K562 (cell line): Measurements from ENCODE around the gene BLCAP. TPM values are rescaled to one million over a fixed set of nuclear protein-coding genes. Genes with fewer than 3 reads are reported as not detected.

Experiments
- ADNP ChIP-seq: fragments of 200-800 bp; sonication (Bioruptor generic); IDR thresholded peaks from 2 replicates; pipeline ENCODE4 v1.6.1; 2016; ENCODE audit warnings: missing genetic modification characterization, missing compliant biosample characterization
- BRCA1 ChIP-seq, 2 experiments: fragments of 450-650 bp in 1 of 2; sonication (generic) in 1 of 2; formaldehyde crosslinking in 1 of 2; IDR thresholded peaks; 2 replicates each; pipeline versions ENCODE4 v1.5.0 to v1.6.1; 2017 to 2020; ENCODE audit warnings: mild to moderate bottlenecking in 1 of 2, missing genetic modification reagents in 1 of 2
- CLOCK ChIP-seq: fragments of 250-450 bp; sonication (Bioruptor Pico); IDR thresholded peaks from 2 replicates; pipeline ENCODE4 v1.4.0; 2020; ENCODE audit warnings: mild to moderate bottlenecking, moderate library complexity, borderline replicate concordance
- FOXM1 ChIP-seq, 2 experiments: fragments of 450-650 bp in 1 of 2; sonication (generic) in 1 of 2; formaldehyde crosslinking in 1 of 2; IDR thresholded peaks; 2 replicates each; pipeline versions ENCODE4 v1.6.1 to v1.9.0; 2017 to 2022; ENCODE audit warnings: low read depth in 2 of 2, mild to moderate bottlenecking in 2 of 2, missing genetic modification reagents in 1 of 2, moderate library complexity in 1 of 2
- HDAC3 ChIP-seq: fragments of 450-650 bp; IDR thresholded peaks from 2 replicates; pipeline ENCODE4 v1.6.1; 2018; ENCODE audit warnings: borderline replicate concordance, mild to moderate bottlenecking, moderate library complexity; ENCODE audit not compliant: partially characterized antibody
- MAFG ChIP-seq: fragments of 450-650 bp; conservative IDR thresholded peaks from 2 replicates; pipeline ENCODE4 v1.6.1; 2016; ENCODE audit warnings: missing genetic modification characterization, missing compliant biosample characterization
- MCM3 ChIP-seq: fragments of 450-650 bp; IDR thresholded peaks from 2 replicates; pipeline ENCODE4 v1.6.1; 2016
- MEIS2 ChIP-seq: fragments of 450-650 bp; IDR thresholded peaks from 2 replicates; pipeline ENCODE4 v1.6.1; 2014; ENCODE audit warnings: mild to moderate bottlenecking; ENCODE audit not compliant: partially characterized antibody
- NFATC3 ChIP-seq: fragments of 450-650 bp; IDR thresholded peaks from 2 replicates; pipeline ENCODE4 v1.6.1; 2017; ENCODE audit warnings: mild to moderate bottlenecking
- POLR2H ChIP-seq: IDR thresholded peaks from 2 replicates; pipeline ENCODE4 v1.6.1; 2016; ENCODE audit warnings: missing genetic modification characterization, low read depth, mild to moderate bottlenecking, control low read depth, missing compliant biosample characterization, moderate library complexity
- RFX5 ChIP-seq: IDR thresholded peaks from 2 replicates; pipeline ENCODE4 v1.6.1; 2011; ENCODE audit warnings: low read depth, mild to moderate bottlenecking, improper control_type of control experiment, low read length
- SOX6 ChIP-seq: fragments of 450-650 bp; IDR thresholded peaks from 2 replicates; pipeline ENCODE4 v1.6.1; 2014; ENCODE audit warnings: mild to moderate bottlenecking
- TAF15 ChIP-seq: fragments of 200-400 bp; formaldehyde crosslinking; IDR thresholded peaks from 2 replicates; pipeline ENCODE4 v1.6.1; 2017; ENCODE audit warnings: mild to moderate bottlenecking, low read depth, low read length, moderate library complexity
- TBP ChIP-seq: optimal IDR thresholded peaks from 2 replicates; pipeline ENCODE3; 2011; ENCODE audit warnings: low read depth, low read length, improper control_type of control experiment
- ZNF511 ChIP-seq: sonication (generic); formaldehyde crosslinking; IDR thresholded peaks from 2 replicates; pipeline ENCODE4 v1.8.0; 2022; ENCODE audit warnings: mild to moderate bottlenecking, missing genetic modification reagents
- ZNF551 ChIP-seq: fragments of 250-450 bp; sonication (Bioruptor Pico); IDR thresholded peaks from 2 replicates; pipeline ENCODE4 v1.5.0; 2021; ENCODE audit warnings: mild to moderate bottlenecking, moderate library complexity
- ZNF696 ChIP-seq: fragments of 250-450 bp; sonication (Bioruptor Pico); conservative IDR thresholded peaks from 2 replicates; pipeline ENCODE4 v1.4.0; 2020; ENCODE audit warnings: mild to moderate bottlenecking, moderate library complexity
- ZNF764 ChIP-seq: fragments of 250-450 bp; sonication (Bioruptor Pico); IDR thresholded peaks from 2 replicates; pipeline ENCODE4 v1.4.0; 2020; ENCODE audit warnings: low read depth, mild to moderate bottlenecking, moderate library complexity
- ZNF778 ChIP-seq: fragments of 450-650 bp; formaldehyde crosslinking; IDR thresholded peaks from 2 replicates; pipeline ENCODE4 v1.4.0; 2020; ENCODE audit warnings: mild to moderate bottlenecking, moderate library complexity
- polyA plus RNA-seq, 8 experiments: library from polyadenylated mRNA; depleted of rRNA in 4 of 8; stranded (reverse) in 5 of 8; unstranded in 3 of 8; fragments of >200 nt; fragmentation: Nextera tagmentation in 2 of 8; fragmentation: Illumina TruSeq in 1 of 8; extraction: Ambion mirVana in 2 of 8; extraction: Trizol in 1 of 8; gene quantifications; 2 replicates each; pipeline versions ENCODE4 v1.2.1 to v1.2.3, GENCODE V29; 2011 to 2014; ENCODE audit warnings: inconsistent platforms in 1 of 8, missing spikeins in 1 of 8
- total RNA-seq, 7 experiments: library from RNA; depleted of rRNA in 6 of 7; stranded (reverse); fragments of >200 nt in 6 of 7; fragmentation: Illumina TruSeq in 2 of 7; extraction: Trizol in 2 of 7; gene quantifications; 2 replicates each; pipeline versions ENCODE4 v1.2.1 to v1.2.3, GENCODE V29; 2011 to 2021; ENCODE audit warnings: low replicate concordance in 1 of 7

BLCAP gene
- total and polyA plus RNA-seq, 9 of the 15 experiments (the other 6 are each of a cell fraction or from before 2014, with no cell fraction given): 16.9 to 41.5 (median 27.6) TPM

GRCh38 chr20:37542281-37542680 lies 14.6 kb upstream of the BLCAP start (continued):
- no peak for TF ChIP-seq MEIS2
- TF ChIP-seq FOXM1 (IDR thresholded peaks at IDR 0.05; ENCODE audit: low read depth): no peak
- TF ChIP-seq FOXM1 (CRISPR knock-in tag; IDR thresholded peaks at IDR 0.05; ENCODE audit: low read depth): no peak
- TF ChIP-seq POLR2H (tag): no peak
- no peak for TF ChIP-seq MAFG (tag)
- no peak for TF ChIP-seq ZNF778 (CRISPR knock-in tag)
- no peak for TF ChIP-seq MCM3
- no peak for TF ChIP-seq ZNF551
- TF ChIP-seq ADNP: no peak
- TF ChIP-seq NFATC3: no peak
- no peak for TF ChIP-seq ZNF696 (CRISPR knock-in tag)
- TF ChIP-seq HDAC3: no peak
- TF ChIP-seq TAF15: no peak
- no peak for TF ChIP-seq TBP
- TF ChIP-seq RFX5: no peak
- TF ChIP-seq CLOCK (CRISPR knock-in tag): no peak
- TF ChIP-seq ZNF764: no peak
- TF ChIP-seq ZNF511: no peak
- no peak for TF ChIP-seq BRCA1 (IDR thresholded peaks at IDR 0.05)
- TF ChIP-seq BRCA1 (CRISPR knock-in tag; IDR thresholded peaks at IDR 0.05): no peak
- no peak for TF ChIP-seq SOX6
